Liver (tissue), 9 donors: ENCODE measurements around the gene EXOSC3. TPM values are rescaled to one million over a fixed set of nuclear protein-coding genes. Genes with fewer than 3 reads are reported as not detected.

Experiments
- DNase-seq: peaks from one replicate; pipeline ENCODE4 v3.0.0-alpha.2; 2017; ENCODE audit warnings: low spot score
- H3K27ac ChIP-seq, 2 donors: one replicate each; pipeline ENCODE4 v1.7.0; 2013; ENCODE audit warnings: inconsistent platforms in 2 of 2, low read length in 2 of 2, control low read depth in 1 of 2, low read depth in 1 of 2, mild to moderate bottlenecking in 1 of 2
- H3K27me3 ChIP-seq, 4 donors: one replicate each; pipeline versions ENCODE4 v1.6.1 to v1.7.0; 2013; ENCODE audit warnings: low read length in 3 of 4, inconsistent platforms in 1 of 4, mild to moderate bottlenecking in 1 of 4, moderate library complexity in 1 of 4; ENCODE audit not compliant: control insufficient read depth in 4 of 4, insufficient read depth in 4 of 4
- H3K36me3 ChIP-seq, 4 donors: one replicate each; pipeline versions ENCODE4 v1.6.1 to v1.7.0; 2013; ENCODE audit warnings: low read length in 3 of 4, mild to moderate bottlenecking in 3 of 4, low read depth in 1 of 4, moderate library complexity in 1 of 4; ENCODE audit not compliant: control insufficient read depth in 4 of 4, insufficient read depth in 3 of 4
- H3K4me1 ChIP-seq, 4 donors: one replicate each; pipeline versions ENCODE4 v1.6.1 to v1.7.0; 2013; ENCODE audit warnings: low read length in 3 of 4, mild to moderate bottlenecking in 3 of 4, moderate library complexity in 1 of 4; ENCODE audit not compliant: control insufficient read depth in 4 of 4, insufficient read depth in 4 of 4
- H3K4me3 ChIP-seq, 3 donors: one replicate each; pipeline versions ENCODE4 v1.6.1 to v1.7.0; 2013; ENCODE audit warnings: low read length in 3 of 3, control low read depth in 1 of 3, low read depth in 1 of 3, mild to moderate bottlenecking in 1 of 3
- H3K9ac ChIP-seq, 2 donors: one replicate each; pipeline ENCODE4 v1.7.0; 2013; ENCODE audit warnings: low read length in 2 of 2, mild to moderate bottlenecking in 2 of 2, moderate library complexity in 2 of 2, control low read depth in 1 of 2, low read depth in 1 of 2
- H3K9me3 ChIP-seq, 4 donors: one replicate each; pipeline versions ENCODE4 v1.6.1 to v1.7.0; 2013; ENCODE audit warnings: low read length in 3 of 4; ENCODE audit not compliant: control insufficient read depth in 4 of 4
- EGR1 ChIP-seq, 2 donors: IDR thresholded peaks; 2 replicates each; pipeline ENCODE4 v1.6.1; 2016 to 2018; ENCODE audit warnings: antibody characterized with exemption in 2 of 2, low read depth in 2 of 2
- FOXA1 ChIP-seq: IDR thresholded peaks from 2 replicates; pipeline ENCODE4 v1.6.1; 2016; ENCODE audit warnings: antibody characterized with exemption
- FOXA2 ChIP-seq: IDR thresholded peaks from 2 replicates; pipeline ENCODE4 v1.6.1; 2016; ENCODE audit warnings: antibody characterized with exemption
- GABPA ChIP-seq, 2 donors: IDR thresholded peaks in 1 of 2; conservative IDR thresholded peaks in 1 of 2; 2 replicates each; pipeline ENCODE4 v1.6.1; 2016; ENCODE audit warnings: antibody characterized with exemption in 2 of 2, mild to moderate bottlenecking in 1 of 2, moderate library complexity in 1 of 2
- HNF4A ChIP-seq, 2 donors: conservative IDR thresholded peaks; 2 replicates each; pipeline ENCODE4 v1.6.1; 2016; ENCODE audit warnings: antibody characterized with exemption in 2 of 2, mild to moderate bottlenecking in 2 of 2
- HNF4G ChIP-seq: IDR thresholded peaks from 2 replicates; pipeline ENCODE4 v1.6.1; 2016; ENCODE audit warnings: antibody characterized with exemption
- JUND ChIP-seq, 2 donors: IDR thresholded peaks; 2 replicates each; pipeline ENCODE4 v1.6.1; 2016; ENCODE audit warnings: antibody characterized with exemption in 2 of 2
- NR2F2 ChIP-seq: IDR thresholded peaks from 2 replicates; pipeline ENCODE4 v1.6.1; 2016; ENCODE audit warnings: antibody characterized with exemption
- RAD21 ChIP-seq, 2 donors: IDR thresholded peaks; 2 replicates each; pipeline ENCODE4 v1.6.1; 2016; ENCODE audit warnings: antibody characterized with exemption in 2 of 2, mild to moderate bottlenecking in 2 of 2
- RXRA ChIP-seq, 2 donors: IDR thresholded peaks; 2 replicates each; pipeline ENCODE4 v1.6.1; 2017 to 2018; ENCODE audit warnings: antibody characterized with exemption in 2 of 2, mild to moderate bottlenecking in 1 of 2
- SP1 ChIP-seq: IDR thresholded peaks from 2 replicates; pipeline ENCODE4 v1.6.1; 2018; ENCODE audit warnings: antibody characterized with exemption, mild to moderate bottlenecking
- TAF1 ChIP-seq: conservative IDR thresholded peaks from 2 replicates; pipeline ENCODE4 v1.6.1; 2016; ENCODE audit warnings: antibody characterized with exemption, mild to moderate bottlenecking
- YY1 ChIP-seq: IDR thresholded peaks from 2 replicates; pipeline ENCODE4 v1.6.1; 2016; ENCODE audit warnings: antibody characterized with exemption, mild to moderate bottlenecking
- WGBS: extraction: QIAGEN DNeasy Blood & Tissue Kit; methylation state at CpG from one replicate; pipeline ENCODE4 v1.1.7; 2013; 5-methylcytosine and 5-hydroxymethylcytosine counted together
- polyA plus RNA-seq, 2 donors: library from polyadenylated mRNA; stranded (reverse) in 1 of 2; unstranded in 1 of 2; fragments of 200-250 nt in 1 of 2; fragments of >200 nt in 1 of 2; fragmentation: Nextera tagmentation in 1 of 2; extraction: Ambion mirVana in 1 of 2; gene quantifications; one replicate each; pipeline versions ENCODE4 v1.2.1 to v1.2.3, GENCODE V29; 2013 to 2015
- total RNA-seq, 2 donors: library from RNA; depleted of rRNA; stranded (reverse); fragments of >200 nt; gene quantifications; one replicate each; pipeline ENCODE4 v1.2.3, GENCODE V29; 2014
- TF ChIP-seq, protein P1 (sequence below): IDR thresholded peaks from 2 replicates; pipeline ENCODE4 v1.6.1; 2016; ENCODE audit warnings: antibody characterized with exemption, mild to moderate bottlenecking
- TF ChIP-seq, protein P2 (sequence below): IDR thresholded peaks from 2 replicates; pipeline ENCODE4 v1.6.1; 2016; ENCODE audit warnings: antibody characterized with exemption
- TF ChIP-seq, protein P3 (sequence below): IDR thresholded peaks from 2 replicates; pipeline ENCODE4 v1.6.1; 2016; ENCODE audit warnings: antibody characterized with exemption
- TF ChIP-seq, protein P4 (sequence below): fragments of 150-350 bp; IDR thresholded peaks from 2 replicates; pipeline ENCODE4 v1.5.1; 2017; ENCODE audit warnings: improper control_type of control experiment, low read depth, low read length; ENCODE audit not compliant: missing input control
- TF ChIP-seq, protein P5 (sequence below): IDR thresholded peaks from 2 replicates; pipeline ENCODE4 v1.6.1; 2016; ENCODE audit warnings: antibody characterized with exemption
- donor health status: healthy.
- donor health status: healthy.
- donor health status: healthy.
- donor health status: healthy.
- donor health status: healthy.

Gene EXOSC3
- total and polyA plus RNA-seq, 4 donors: 16.2 to 27.7 (median 19.6) TPM

DNA sequence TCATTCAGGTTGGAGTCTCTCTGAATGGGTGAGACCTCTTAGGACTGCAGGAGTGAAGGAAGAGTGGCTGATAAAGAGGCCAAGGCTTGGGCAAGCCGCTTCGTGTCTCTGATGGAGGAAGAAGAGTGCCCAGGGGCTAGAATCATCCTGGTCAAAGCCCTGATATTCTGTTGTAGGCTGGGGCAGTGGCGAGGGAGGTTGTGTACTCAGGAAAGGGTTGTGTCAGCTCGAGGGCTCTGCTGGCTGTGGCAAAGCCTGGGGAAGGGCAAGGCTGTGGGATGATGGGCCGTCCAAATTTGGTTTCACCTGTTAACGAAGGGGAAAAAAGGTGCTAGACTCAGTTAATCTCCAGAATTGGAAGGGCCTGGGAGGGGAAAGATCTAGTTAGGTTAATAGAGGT is 33.7 kb downstream of the EXOSC3 start:
- Histone ChIP-seq H3K9me3 (no peaks in the 10 kb centered on the region), H3K9ac (no peak overlapping the region), H3K4me1 (peaks cover 2 to 13% (median 8%) of the 10 kb centered on the region in 4 donors), H3K27me3 (no peaks in the 10 kb centered on the region), H3K27ac (no peak overlapping the region), H3K4me3 (no peak overlapping the region), H3K36me3 (no peaks in the 10 kb centered on the region)
- DNase-seq: no peak
- TF ChIP-seq, protein P1, sequence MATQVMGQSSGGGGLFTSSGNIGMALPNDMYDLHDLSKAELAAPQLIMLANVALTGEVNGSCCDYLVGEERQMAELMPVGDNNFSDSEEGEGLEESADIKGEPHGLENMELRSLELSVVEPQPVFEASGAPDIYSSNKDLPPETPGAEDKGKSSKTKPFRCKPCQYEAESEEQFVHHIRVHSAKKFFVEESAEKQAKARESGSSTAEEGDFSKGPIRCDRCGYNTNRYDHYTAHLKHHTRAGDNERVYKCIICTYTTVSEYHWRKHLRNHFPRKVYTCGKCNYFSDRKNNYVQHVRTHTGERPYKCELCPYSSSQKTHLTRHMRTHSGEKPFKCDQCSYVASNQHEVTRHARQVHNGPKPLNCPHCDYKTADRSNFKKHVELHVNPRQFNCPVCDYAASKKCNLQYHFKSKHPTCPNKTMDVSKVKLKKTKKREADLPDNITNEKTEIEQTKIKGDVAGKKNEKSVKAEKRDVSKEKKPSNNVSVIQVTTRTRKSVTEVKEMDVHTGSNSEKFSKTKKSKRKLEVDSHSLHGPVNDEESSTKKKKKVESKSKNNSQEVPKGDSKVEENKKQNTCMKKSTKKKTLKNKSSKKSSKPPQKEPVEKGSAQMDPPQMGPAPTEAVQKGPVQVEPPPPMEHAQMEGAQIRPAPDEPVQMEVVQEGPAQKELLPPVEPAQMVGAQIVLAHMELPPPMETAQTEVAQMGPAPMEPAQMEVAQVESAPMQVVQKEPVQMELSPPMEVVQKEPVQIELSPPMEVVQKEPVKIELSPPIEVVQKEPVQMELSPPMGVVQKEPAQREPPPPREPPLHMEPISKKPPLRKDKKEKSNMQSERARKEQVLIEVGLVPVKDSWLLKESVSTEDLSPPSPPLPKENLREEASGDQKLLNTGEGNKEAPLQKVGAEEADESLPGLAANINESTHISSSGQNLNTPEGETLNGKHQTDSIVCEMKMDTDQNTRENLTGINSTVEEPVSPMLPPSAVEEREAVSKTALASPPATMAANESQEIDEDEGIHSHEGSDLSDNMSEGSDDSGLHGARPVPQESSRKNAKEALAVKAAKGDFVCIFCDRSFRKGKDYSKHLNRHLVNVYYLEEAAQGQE: no peak
- no peak for TF ChIP-seq JUND (IDR thresholded peaks at IDR 0.05)
- no peak for TF ChIP-seq EGR1 (IDR thresholded peaks at IDR 0.05; ENCODE audit: low read depth in 2 of 2)
- no peak for TF ChIP-seq FOXA2
- 75% methylated on average over 6 of the region's 6 CpGs for WGBS

DNA sequence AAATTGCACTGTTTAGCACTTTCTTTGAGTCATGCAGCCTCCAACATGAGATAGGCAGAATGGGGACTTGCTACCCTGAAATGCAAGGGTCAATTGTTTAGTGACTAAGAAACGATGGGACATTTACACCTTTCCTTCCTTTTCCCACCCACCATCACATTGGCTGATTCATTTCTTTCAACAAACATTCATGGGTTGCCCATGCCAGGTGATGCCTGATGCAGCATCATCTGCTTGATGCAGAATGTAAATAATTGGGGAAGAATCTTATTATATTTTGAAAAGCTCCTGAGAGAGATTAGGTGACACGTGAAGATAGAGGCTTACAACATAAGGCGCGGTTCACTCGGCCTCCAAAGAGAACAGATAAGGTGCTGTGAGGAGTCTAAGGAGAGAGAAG is 35.7 kb downstream of the EXOSC3 start:
- 71% methylated on average over 5 of the region's 5 CpGs for WGBS
- Histone ChIP-seq H3K9me3 (no peaks in the 10 kb centered on the region), H3K4me3 (no peak overlapping the region), H3K36me3 (no peaks in the 10 kb centered on the region), H3K9ac (no peak overlapping the region), H3K27me3 (no peaks in the 10 kb centered on the region), H3K4me1 (peaks cover 0 to 8% (median 1%) of the 10 kb centered on the region in 4 donors), H3K27ac (no peak overlapping the region)
- no peak for DNase-seq
- TF ChIP-seq FOXA1 (no peak), NR2F2 (no peak), GABPA (IDR thresholded peaks at IDR 0.05 in 1 of 2, conservative IDR thresholded peaks at IDR 0.05 in 1 of 2) (no peak), HNF4A (conservative IDR thresholded peaks at IDR 0.05) (no peak), RAD21 (IDR thresholded peaks at IDR 0.05) (no peak), YY1 (no peak), FOXA2 (no peak), SP1 (no peak), TAF1 (no peak), HNF4G (no peak), JUND (IDR thresholded peaks at IDR 0.05) (no peak), RXRA (IDR thresholded peaks at IDR 0.05) (no peak), EGR1 (IDR thresholded peaks at IDR 0.05; ENCODE audit: low read depth in 2 of 2) (no peak)
- TF ChIP-seq, protein P2, sequence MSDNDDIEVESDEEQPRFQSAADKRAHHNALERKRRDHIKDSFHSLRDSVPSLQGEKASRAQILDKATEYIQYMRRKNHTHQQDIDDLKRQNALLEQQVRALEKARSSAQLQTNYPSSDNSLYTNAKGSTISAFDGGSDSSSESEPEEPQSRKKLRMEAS: no peak
- TF ChIP-seq, protein P1: no peak
- TF ChIP-seq, protein P3, sequence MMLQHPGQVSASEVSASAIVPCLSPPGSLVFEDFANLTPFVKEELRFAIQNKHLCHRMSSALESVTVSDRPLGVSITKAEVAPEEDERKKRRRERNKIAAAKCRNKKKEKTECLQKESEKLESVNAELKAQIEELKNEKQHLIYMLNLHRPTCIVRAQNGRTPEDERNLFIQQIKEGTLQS: no peak
- TF ChIP-seq, protein P4, sequence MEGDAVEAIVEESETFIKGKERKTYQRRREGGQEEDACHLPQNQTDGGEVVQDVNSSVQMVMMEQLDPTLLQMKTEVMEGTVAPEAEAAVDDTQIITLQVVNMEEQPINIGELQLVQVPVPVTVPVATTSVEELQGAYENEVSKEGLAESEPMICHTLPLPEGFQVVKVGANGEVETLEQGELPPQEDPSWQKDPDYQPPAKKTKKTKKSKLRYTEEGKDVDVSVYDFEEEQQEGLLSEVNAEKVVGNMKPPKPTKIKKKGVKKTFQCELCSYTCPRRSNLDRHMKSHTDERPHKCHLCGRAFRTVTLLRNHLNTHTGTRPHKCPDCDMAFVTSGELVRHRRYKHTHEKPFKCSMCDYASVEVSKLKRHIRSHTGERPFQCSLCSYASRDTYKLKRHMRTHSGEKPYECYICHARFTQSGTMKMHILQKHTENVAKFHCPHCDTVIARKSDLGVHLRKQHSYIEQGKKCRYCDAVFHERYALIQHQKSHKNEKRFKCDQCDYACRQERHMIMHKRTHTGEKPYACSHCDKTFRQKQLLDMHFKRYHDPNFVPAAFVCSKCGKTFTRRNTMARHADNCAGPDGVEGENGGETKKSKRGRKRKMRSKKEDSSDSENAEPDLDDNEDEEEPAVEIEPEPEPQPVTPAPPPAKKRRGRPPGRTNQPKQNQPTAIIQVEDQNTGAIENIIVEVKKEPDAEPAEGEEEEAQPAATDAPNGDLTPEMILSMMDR: no peak
- TF ChIP-seq, protein P5, sequence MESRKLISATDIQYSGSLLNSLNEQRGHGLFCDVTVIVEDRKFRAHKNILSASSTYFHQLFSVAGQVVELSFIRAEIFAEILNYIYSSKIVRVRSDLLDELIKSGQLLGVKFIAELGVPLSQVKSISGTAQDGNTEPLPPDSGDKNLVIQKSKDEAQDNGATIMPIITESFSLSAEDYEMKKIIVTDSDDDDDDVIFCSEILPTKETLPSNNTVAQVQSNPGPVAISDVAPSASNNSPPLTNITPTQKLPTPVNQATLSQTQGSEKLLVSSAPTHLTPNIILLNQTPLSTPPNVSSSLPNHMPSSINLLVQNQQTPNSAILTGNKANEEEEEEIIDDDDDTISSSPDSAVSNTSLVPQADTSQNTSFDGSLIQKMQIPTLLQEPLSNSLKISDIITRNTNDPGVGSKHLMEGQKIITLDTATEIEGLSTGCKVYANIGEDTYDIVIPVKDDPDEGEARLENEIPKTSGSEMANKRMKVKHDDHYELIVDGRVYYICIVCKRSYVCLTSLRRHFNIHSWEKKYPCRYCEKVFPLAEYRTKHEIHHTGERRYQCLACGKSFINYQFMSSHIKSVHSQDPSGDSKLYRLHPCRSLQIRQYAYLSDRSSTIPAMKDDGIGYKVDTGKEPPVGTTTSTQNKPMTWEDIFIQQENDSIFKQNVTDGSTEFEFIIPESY: no peak
